NCI-H524 treated with DMSO at 0.1 percent for 48 hours (cell line): ENCODE data around the gene PRKAG1.

ENCODE experiments used
- DNase-seq: peaks from one replicate; lab custom pipeline; 2025; lab: John Stamatoyannopoulos, UW

The PRKAG1 gene

GRCh38 chr12:49010092-49010668 lies 8.4 kb downstream of the PRKAG1 start:
- no peak for DNase-seq

GRCh38 chr12:49008943-49009342 lies 9.6 kb downstream of the PRKAG1 start:
- no peak for DNase-seq

- DNase-seq = peak; percentile 29
These were observed 18.2 kb downstream of the PRKAG1 start for GRCh38 chr12:49000346-49000745.

GRCh38 chr12:48999371-49000131 lies 19.0 kb downstream of the PRKAG1 start, which contains the start of gene DDN:
Gene DDN, minus strand, starts transcription at chr12:48999375. Its CDS starts 88 bp downstream, at chr12:48999287.
- no peak for DNase-seq

GRCh38 chr12:48998497-48999353 lies 19.9 kb downstream of the PRKAG1 start:
- DNase-seq = no peak

GRCh38 chr12:48997719-48998496 lies 20.7 kb downstream of the PRKAG1 start:
- DNase-seq = no peak

- DNase-seq = peak; percentile 13
These were observed 21.5 kb downstream of the PRKAG1 start for GRCh38 chr12:48996794-48997718.

- DNase-seq = peak; percentile 22
These were observed 23.3 kb downstream of the PRKAG1 start for GRCh38 chr12:48995086-48995879.

- no peak for DNase-seq
These were observed 24.1 kb downstream of the PRKAG1 start for GRCh38 chr12:48994224-48995085.

GRCh38 chr12:48993787-48994186 lies 24.8 kb downstream of the PRKAG1 start:
- DNase-seq = no peak

- DNase-seq = no peak
These were observed 27.1 kb downstream of the PRKAG1 start for GRCh38 chr12:48991247-48992050.

GRCh38 chr12:48990552-48990951 lies 28.0 kb downstream of the PRKAG1 start:
- DNase-seq = no peak

- DNase-seq = no peak
These were observed 30.4 kb downstream of the PRKAG1 start for GRCh38 chr12:48988030-48988649.

- no peak for DNase-seq
These were observed 31.8 kb downstream of the PRKAG1 start for GRCh38 chr12:48986720-48987291.

- DNase-seq = no peak
These were observed 32.7 kb downstream of the PRKAG1 start for GRCh38 chr12:48985901-48986300.

- no peak for DNase-seq
These were observed 33.1 kb downstream of the PRKAG1 start for GRCh38 chr12:48985475-48985897.

- no peak for DNase-seq
These were observed 36.0 kb downstream of the PRKAG1 start for GRCh38 chr12:48982397-48983080.
